ENCODE data around the gene JARID2.
A peak's percentile ranks its signal among the peaks of the same experiment; 100 is the strongest.

Gene JARID2

GRCh38 chr6:15495375-15495901, 249.6 kb downstream of the JARID2 start:
- H3K4me3 ChIP-seq (ENCODE audit: low read length), result no peak overlapping the region

GRCh38 chr6:15496345-15497131, 250.7 kb downstream of the JARID2 start:
- H3K4me1 ChIP-seq (ENCODE audit: control insufficient read depth, insufficient read depth, low read length), result peaks cover 4% of the 10 kb centered on the region
- no peak overlapping the region for H3K4me3 ChIP-seq (ENCODE audit: low read length)
- H3K36me3 ChIP-seq (ENCODE audit: control insufficient read depth, insufficient read depth, low read length), result peaks cover 14% of the 10 kb centered on the region
- H3K9ac ChIP-seq (ENCODE audit: low read length), result no peak overlapping the region
- no peak overlapping the region for H3K27ac ChIP-seq (ENCODE audit: low read depth, low read length)
- no peaks in the 10 kb centered on the region for H3K27me3 ChIP-seq (ENCODE audit: control insufficient read depth, insufficient read depth, low read length)

More at GRCh38 chr6:15495375-15495901, 249.6 kb downstream of the JARID2 start:
- H3K4me1 ChIP-seq (ENCODE audit: control insufficient read depth, insufficient read depth, low read length), result peaks cover 6% of the 10 kb centered on the region
- H3K27me3 ChIP-seq (ENCODE audit: control insufficient read depth, insufficient read depth, low read length), result no peaks in the 10 kb centered on the region
- no peak overlapping the region for H3K27ac ChIP-seq (ENCODE audit: low read depth, low read length)
- H3K9ac ChIP-seq (ENCODE audit: low read length), result no peak overlapping the region
- H3K36me3 ChIP-seq (ENCODE audit: control insufficient read depth, insufficient read depth, low read length), result peaks cover 12% of the 10 kb centered on the region

- no peak overlapping the region for H3K9ac ChIP-seq (ENCODE audit: low read length)
- no peak overlapping the region for H3K27ac ChIP-seq (ENCODE audit: low read depth, low read length)
- H3K4me3 ChIP-seq (ENCODE audit: low read length), result no peak overlapping the region
- H3K36me3 ChIP-seq (ENCODE audit: control insufficient read depth, insufficient read depth, low read length), result peaks cover 16% of the 10 kb centered on the region
- H3K27me3 ChIP-seq (ENCODE audit: control insufficient read depth, insufficient read depth, low read length), result no peaks in the 10 kb centered on the region
- peaks cover 6% of the 10 kb centered on the region for H3K4me1 ChIP-seq (ENCODE audit: control insufficient read depth, insufficient read depth, low read length)
Observed at GRCh38 chr6:15498640-15499039, 252.8 kb downstream of the JARID2 start.

GRCh38 chr6:15499125-15499524, 253.3 kb downstream of the JARID2 start:
- Histone ChIP-seq H3K4me1 (ENCODE audit: control insufficient read depth, insufficient read depth, low read length) (peaks cover 6% of the 10 kb centered on the region), H3K9ac (ENCODE audit: low read length) (no peak overlapping the region), H3K36me3 (ENCODE audit: control insufficient read depth, insufficient read depth, low read length) (peaks cover 16% of the 10 kb centered on the region), H3K27me3 (ENCODE audit: control insufficient read depth, insufficient read depth, low read length) (no peaks in the 10 kb centered on the region), H3K27ac (ENCODE audit: low read depth, low read length) (no peak overlapping the region), H3K4me3 (ENCODE audit: low read length) (no peak overlapping the region)

- peaks cover 10% of the 10 kb centered on the region for H3K4me1 ChIP-seq (ENCODE audit: control insufficient read depth, insufficient read depth, low read length)
Observed at GRCh38 chr6:15499591-15499990, 253.7 kb downstream of the JARID2 start.

GRCh38 chr6:15500078-15500740, 254.3 kb downstream of the JARID2 start:
- no peak overlapping the region for H3K27ac ChIP-seq (ENCODE audit: low read depth, low read length)
- peaks cover 11% of the 10 kb centered on the region for H3K4me1 ChIP-seq (ENCODE audit: control insufficient read depth, insufficient read depth, low read length)
- no peak overlapping the region for H3K4me3 ChIP-seq (ENCODE audit: low read length)
- no peak overlapping the region for H3K9ac ChIP-seq (ENCODE audit: low read length)
- no peaks in the 10 kb centered on the region for H3K27me3 ChIP-seq (ENCODE audit: control insufficient read depth, insufficient read depth, low read length)
- H3K36me3 ChIP-seq (ENCODE audit: control insufficient read depth, insufficient read depth, low read length), result peaks cover 16% of the 10 kb centered on the region

More at GRCh38 chr6:15499591-15499990, 253.7 kb downstream of the JARID2 start:
- Histone ChIP-seq H3K9ac (ENCODE audit: low read length) (no peak overlapping the region), H3K27me3 (ENCODE audit: control insufficient read depth, insufficient read depth, low read length) (no peaks in the 10 kb centered on the region), H3K36me3 (ENCODE audit: control insufficient read depth, insufficient read depth, low read length) (peaks cover 16% of the 10 kb centered on the region), H3K4me3 (ENCODE audit: low read length) (no peak overlapping the region), H3K27ac (ENCODE audit: low read depth, low read length) (no peak overlapping the region)

GRCh38 chr6:15500901-15501825, 255.3 kb downstream of the JARID2 start:
- peaks cover 20% of the 10 kb centered on the region for H3K36me3 ChIP-seq (ENCODE audit: control insufficient read depth, insufficient read depth, low read length)

GRCh38 chr6:15501826-15502445, 256.1 kb downstream of the JARID2 start:
- H3K36me3 ChIP-seq (ENCODE audit: control insufficient read depth, insufficient read depth, low read length), result peaks cover 15% of the 10 kb centered on the region
- H3K4me3 ChIP-seq (ENCODE audit: low read length), result no peak overlapping the region
- no peak overlapping the region for H3K9ac ChIP-seq (ENCODE audit: low read length)
- no peak overlapping the region for H3K27ac ChIP-seq (ENCODE audit: low read depth, low read length)
- H3K4me1 ChIP-seq (ENCODE audit: control insufficient read depth, insufficient read depth, low read length), result peaks cover 18% of the 10 kb centered on the region
- H3K27me3 ChIP-seq (ENCODE audit: control insufficient read depth, insufficient read depth, low read length), result no peaks in the 10 kb centered on the region

More at GRCh38 chr6:15500901-15501825, 255.3 kb downstream of the JARID2 start:
- Histone ChIP-seq H3K4me3 (ENCODE audit: low read length) (no peak overlapping the region), H3K27ac (ENCODE audit: low read depth, low read length) (no peak overlapping the region), H3K4me1 (ENCODE audit: control insufficient read depth, insufficient read depth, low read length) (peaks cover 18% of the 10 kb centered on the region), H3K9ac (ENCODE audit: low read length) (no peak overlapping the region), H3K27me3 (ENCODE audit: control insufficient read depth, insufficient read depth, low read length) (no peaks in the 10 kb centered on the region)

- H3K4me3 ChIP-seq (ENCODE audit: low read length), result no peak overlapping the region
- H3K36me3 ChIP-seq (ENCODE audit: control insufficient read depth, insufficient read depth, low read length), result peaks cover 12% of the 10 kb centered on the region
- H3K27me3 ChIP-seq (ENCODE audit: control insufficient read depth, insufficient read depth, low read length), result no peaks in the 10 kb centered on the region
- no peak overlapping the region for H3K27ac ChIP-seq (ENCODE audit: low read depth, low read length)
- no peak overlapping the region for H3K9ac ChIP-seq (ENCODE audit: low read length)
- H3K4me1 ChIP-seq (ENCODE audit: control insufficient read depth, insufficient read depth, low read length), result peaks cover 18% of the 10 kb centered on the region
Observed at GRCh38 chr6:15502446-15503345, 256.8 kb downstream of the JARID2 start.

GRCh38 chr6:15503346-15503680, 257.4 kb downstream of the JARID2 start:
- Histone ChIP-seq H3K4me3 (ENCODE audit: low read length) (no peak overlapping the region), H3K36me3 (ENCODE audit: control insufficient read depth, insufficient read depth, low read length) (peaks cover 14% of the 10 kb centered on the region), H3K27me3 (ENCODE audit: control insufficient read depth, insufficient read depth, low read length) (no peaks in the 10 kb centered on the region), H3K27ac (ENCODE audit: low read depth, low read length) (no peak overlapping the region), H3K9ac (ENCODE audit: low read length) (no peak overlapping the region), H3K4me1 (ENCODE audit: control insufficient read depth, insufficient read depth, low read length) (peaks cover 18% of the 10 kb centered on the region)

GRCh38 chr6:15504040-15504495, 258.2 kb downstream of the JARID2 start:
- no peaks in the 10 kb centered on the region for H3K27me3 ChIP-seq (ENCODE audit: control insufficient read depth, insufficient read depth, low read length)
- H3K4me3 ChIP-seq (ENCODE audit: low read length), result no peak overlapping the region
- H3K36me3 ChIP-seq (ENCODE audit: control insufficient read depth, insufficient read depth, low read length), result peaks cover 12% of the 10 kb centered on the region
- no peak overlapping the region for H3K9ac ChIP-seq (ENCODE audit: low read length)
- peak overlapping the region; percentile 70 for H3K27ac ChIP-seq (ENCODE audit: low read depth, low read length)
- H3K4me1 ChIP-seq (ENCODE audit: control insufficient read depth, insufficient read depth, low read length), result peaks cover 18% of the 10 kb centered on the region
